Parathyroid adenoma (tissue), 2 donors: ENCODE measurements around the gene ZNF439.
"Not testable (repeated sequence)": the region's sequence is repeated elsewhere in the genome, so short reads cannot be mapped to it uniquely, and the experiment has no call there.

Experiments used
- H2AFZ ChIP-seq: fragments of 300-600 bp; sonication (generic); one replicate; pipeline ENCODE4 v1.7.0; 2017; ENCODE audit warnings: antibody characterized with exemption, mild to moderate bottlenecking
- H3K27ac ChIP-seq: fragments of 300-600 bp; sonication (generic); one replicate; pipeline ENCODE4 v1.7.0; 2017
- H3K27me3 ChIP-seq: fragments of 300-600 bp; sonication (generic); one replicate; pipeline ENCODE4 v1.7.0; 2017; ENCODE audit warnings: low read length; ENCODE audit not compliant: control insufficient read depth, insufficient read depth
- H3K36me3 ChIP-seq: fragments of 300-600 bp; sonication (generic); one replicate; pipeline ENCODE4 v1.7.0; 2017; ENCODE audit warnings: low read length; ENCODE audit not compliant: control insufficient read depth, insufficient read depth
- H3K4me1 ChIP-seq: fragments of 300-600 bp; sonication (generic); one replicate; pipeline ENCODE4 v1.7.0; 2017; ENCODE audit warnings: control low read depth
- H3K4me2 ChIP-seq: fragments of 300-600 bp; sonication (generic); one replicate; pipeline ENCODE4 v1.7.0; 2017; ENCODE audit warnings: low read length
- H3K4me3 ChIP-seq: fragments of 300-600 bp; sonication (generic); one replicate; pipeline ENCODE4 v1.7.0; 2017; ENCODE audit warnings: low read depth, low read length
- H3K79me2 ChIP-seq: fragments of 300-600 bp; sonication (generic); one replicate; pipeline ENCODE4 v1.7.0; 2017; ENCODE audit warnings: control low read depth
- H3K9ac ChIP-seq: fragments of 300-600 bp; sonication (generic); one replicate; pipeline ENCODE4 v1.7.0; 2017; ENCODE audit warnings: mild to moderate bottlenecking
- H3K9me3 ChIP-seq: fragments of 300-600 bp; sonication (generic); one replicate; pipeline ENCODE4 v1.7.0; 2017; ENCODE audit warnings: low read length; ENCODE audit not compliant: control insufficient read depth
- TF ChIP-seq, protein P1 (sequence below): fragments of 300-600 bp; sonication (generic); IDR thresholded peaks from one replicate; pipeline ENCODE4 v1.7.0; 2017; ENCODE audit warnings: antibody characterized with exemption, mild to moderate bottlenecking
- donor health status: primary hyperparathyroidism.

ZNF439 gene

DNA sequence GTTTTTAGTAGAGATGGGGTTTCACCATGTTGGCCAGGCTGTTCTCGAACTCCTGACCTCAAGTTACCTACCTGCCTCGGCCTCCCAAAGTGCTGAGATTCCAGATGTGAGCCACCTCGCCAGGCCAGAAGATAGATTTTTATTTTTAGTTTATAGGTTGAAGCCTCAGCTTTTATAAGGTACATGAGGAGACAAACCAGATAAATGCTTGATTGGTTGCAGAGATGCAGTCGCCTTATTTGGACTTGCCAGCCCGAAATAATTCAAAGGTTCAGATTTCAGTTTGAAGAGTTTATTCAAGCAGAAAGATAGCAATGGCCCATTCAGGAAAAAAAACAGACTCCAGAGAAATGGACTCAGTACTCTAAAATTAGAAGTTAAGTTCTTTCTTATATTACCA is 42.1 kb downstream of the ZNF439 start:
- H3K36me3 ChIP-seq: no peaks in the 10 kb centered on the region
- H3K9me3 ChIP-seq: no peaks in the 10 kb centered on the region
- H3K4me3 ChIP-seq: peak overlapping the region; percentile 85
- no peak overlapping the region for H3K9ac ChIP-seq
- H2AFZ ChIP-seq: no peak overlapping the region
- peaks cover 16% of the 10 kb centered on the region for H3K79me2 ChIP-seq
- H3K4me2 ChIP-seq: peak overlapping the region; percentile 85
- TF ChIP-seq, protein P1, sequence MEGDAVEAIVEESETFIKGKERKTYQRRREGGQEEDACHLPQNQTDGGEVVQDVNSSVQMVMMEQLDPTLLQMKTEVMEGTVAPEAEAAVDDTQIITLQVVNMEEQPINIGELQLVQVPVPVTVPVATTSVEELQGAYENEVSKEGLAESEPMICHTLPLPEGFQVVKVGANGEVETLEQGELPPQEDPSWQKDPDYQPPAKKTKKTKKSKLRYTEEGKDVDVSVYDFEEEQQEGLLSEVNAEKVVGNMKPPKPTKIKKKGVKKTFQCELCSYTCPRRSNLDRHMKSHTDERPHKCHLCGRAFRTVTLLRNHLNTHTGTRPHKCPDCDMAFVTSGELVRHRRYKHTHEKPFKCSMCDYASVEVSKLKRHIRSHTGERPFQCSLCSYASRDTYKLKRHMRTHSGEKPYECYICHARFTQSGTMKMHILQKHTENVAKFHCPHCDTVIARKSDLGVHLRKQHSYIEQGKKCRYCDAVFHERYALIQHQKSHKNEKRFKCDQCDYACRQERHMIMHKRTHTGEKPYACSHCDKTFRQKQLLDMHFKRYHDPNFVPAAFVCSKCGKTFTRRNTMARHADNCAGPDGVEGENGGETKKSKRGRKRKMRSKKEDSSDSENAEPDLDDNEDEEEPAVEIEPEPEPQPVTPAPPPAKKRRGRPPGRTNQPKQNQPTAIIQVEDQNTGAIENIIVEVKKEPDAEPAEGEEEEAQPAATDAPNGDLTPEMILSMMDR: no peak
- H3K4me1 ChIP-seq: peaks cover 45% of the 10 kb centered on the region
- H3K27me3 ChIP-seq: no peaks in the 10 kb centered on the region
- peak overlapping the region; percentile 95 for H3K27ac ChIP-seq

DNA sequence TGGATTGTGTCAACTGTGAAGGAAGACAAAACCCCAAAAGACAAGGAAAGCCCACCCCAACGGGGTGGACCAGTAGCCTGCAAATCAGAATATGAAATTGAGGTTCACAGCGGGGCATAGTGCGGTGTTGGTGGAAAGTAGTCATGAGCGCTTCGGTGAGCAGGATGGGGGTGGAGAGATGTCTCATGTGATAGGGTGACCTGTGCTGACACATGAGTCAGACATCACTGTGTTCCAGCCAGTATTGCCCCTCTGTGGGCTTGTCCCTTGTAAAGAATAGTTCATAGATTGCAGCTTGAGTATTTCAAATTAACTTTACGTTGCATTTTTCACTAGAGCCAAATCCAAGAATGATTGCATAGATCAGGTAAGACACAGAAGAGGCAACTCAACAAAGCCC is 46.3 kb downstream of the ZNF439 start:
- H3K79me2 ChIP-seq: peaks cover 22% of the 10 kb centered on the region
- H3K4me1 ChIP-seq: peaks cover 43% of the 10 kb centered on the region
- TF ChIP-seq, protein P1: no peak
- H3K27me3 ChIP-seq: no peaks in the 10 kb centered on the region
- H3K27ac ChIP-seq: peak overlapping the region; percentile 98
- no peaks in the 10 kb centered on the region for H3K9me3 ChIP-seq
- peak overlapping the region; percentile 60 for H3K4me2 ChIP-seq
- peak overlapping the region; percentile 34 for H2AFZ ChIP-seq
- H3K4me3 ChIP-seq: peak overlapping the region; percentile 44
- H3K36me3 ChIP-seq: no peaks in the 10 kb centered on the region
- no peak overlapping the region for H3K9ac ChIP-seq

DNA sequence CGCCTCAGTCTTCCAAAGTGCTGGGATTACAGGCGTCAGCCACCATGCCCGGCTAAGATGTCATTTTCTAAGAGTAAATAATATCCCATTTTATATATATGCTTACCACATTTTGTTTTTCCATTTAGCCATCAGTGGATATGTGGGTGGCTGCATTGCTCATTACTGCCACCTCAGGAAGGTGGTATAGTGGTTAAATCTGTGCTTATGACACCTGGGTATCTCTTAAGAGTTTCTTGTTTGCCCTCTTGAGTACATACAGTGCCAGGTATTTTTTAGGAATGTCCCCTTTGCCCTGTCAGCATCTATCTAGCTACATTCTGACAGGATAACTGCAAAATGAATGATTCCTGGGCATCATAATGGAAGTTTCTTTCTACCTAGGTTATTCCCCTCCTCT is 53.7 kb downstream of the ZNF439 start:
- Histone ChIP-seq H3K9ac (no peak overlapping the region), H3K4me1 (peaks cover 7% of the 10 kb centered on the region), H3K4me2 (no peak overlapping the region), H3K36me3 (peaks cover 17% of the 10 kb centered on the region), H3K79me2 (peaks cover 40% of the 10 kb centered on the region), H3K27ac (no peak overlapping the region), H3K4me3 (no peak overlapping the region), H3K27me3 (no peaks in the 10 kb centered on the region), H2AFZ (no peak overlapping the region), H3K9me3 (peaks cover 18% of the 10 kb centered on the region)
- TF ChIP-seq, protein P1: no peak

DNA sequence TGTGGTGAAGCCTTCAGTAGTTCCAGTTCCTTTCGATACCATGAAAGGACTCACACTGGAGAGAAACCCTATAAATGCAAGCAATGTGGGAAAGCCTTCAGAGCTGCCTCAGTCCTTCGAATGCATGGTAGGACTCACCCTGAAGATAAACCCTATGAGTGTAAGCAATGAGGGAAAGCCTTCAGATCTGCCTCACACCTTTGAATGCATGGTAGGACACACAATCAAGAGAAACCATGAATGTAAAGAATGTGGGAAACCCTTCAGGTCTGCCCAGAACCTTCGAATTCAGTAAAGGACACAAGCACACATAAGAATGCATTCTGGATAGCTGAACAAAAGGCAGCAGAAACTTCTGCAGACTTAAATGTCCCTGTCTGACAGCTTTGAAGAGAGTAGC is 57.4 kb downstream of the ZNF439 start:
- Histone ChIP-seq H3K4me3 (no peak overlapping the region), H3K79me2 (peaks cover 24% of the 10 kb centered on the region)

DNA sequence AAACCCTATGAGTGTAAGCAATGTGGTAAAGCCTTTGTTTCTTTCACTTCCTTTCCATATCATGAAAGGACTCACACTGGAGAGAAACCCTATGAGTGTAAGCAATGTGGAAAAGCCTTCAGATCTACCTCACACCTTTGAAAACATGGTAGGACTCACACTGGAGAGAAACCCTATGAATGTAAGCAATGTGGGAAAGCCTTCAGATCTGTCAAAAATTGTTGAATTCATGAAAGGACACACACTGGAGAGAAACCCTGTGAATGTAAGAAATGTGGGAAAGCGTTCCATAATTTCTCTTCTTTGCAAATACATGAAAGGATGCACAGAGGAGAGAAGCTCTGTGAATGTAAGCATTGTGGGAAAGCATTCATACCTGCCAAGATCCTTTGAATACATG is 63.4 kb downstream of the ZNF439 start:
- not testable (repeated sequence) for H2AFZ ChIP-seq, H3K9ac ChIP-seq, H3K4me2 ChIP-seq, H3K4me1 ChIP-seq, H3K36me3 ChIP-seq, H3K79me2 ChIP-seq, H3K4me3 ChIP-seq, H3K9me3 ChIP-seq, H3K27ac ChIP-seq, H3K27me3 ChIP-seq

More for the DNA sequence above, 57.4 kb downstream of the ZNF439 start:
- TF ChIP-seq, protein P1: no peak
- Histone ChIP-seq H3K4me1 (peaks cover 7% of the 10 kb centered on the region), H3K36me3 (peaks cover 17% of the 10 kb centered on the region), H3K27ac (no peak overlapping the region), H3K4me2 (no peak overlapping the region), H3K9ac (no peak overlapping the region), H2AFZ (no peak overlapping the region), H3K9me3 (peaks cover 18% of the 10 kb centered on the region), H3K27me3 (no peaks in the 10 kb centered on the region)

DNA sequence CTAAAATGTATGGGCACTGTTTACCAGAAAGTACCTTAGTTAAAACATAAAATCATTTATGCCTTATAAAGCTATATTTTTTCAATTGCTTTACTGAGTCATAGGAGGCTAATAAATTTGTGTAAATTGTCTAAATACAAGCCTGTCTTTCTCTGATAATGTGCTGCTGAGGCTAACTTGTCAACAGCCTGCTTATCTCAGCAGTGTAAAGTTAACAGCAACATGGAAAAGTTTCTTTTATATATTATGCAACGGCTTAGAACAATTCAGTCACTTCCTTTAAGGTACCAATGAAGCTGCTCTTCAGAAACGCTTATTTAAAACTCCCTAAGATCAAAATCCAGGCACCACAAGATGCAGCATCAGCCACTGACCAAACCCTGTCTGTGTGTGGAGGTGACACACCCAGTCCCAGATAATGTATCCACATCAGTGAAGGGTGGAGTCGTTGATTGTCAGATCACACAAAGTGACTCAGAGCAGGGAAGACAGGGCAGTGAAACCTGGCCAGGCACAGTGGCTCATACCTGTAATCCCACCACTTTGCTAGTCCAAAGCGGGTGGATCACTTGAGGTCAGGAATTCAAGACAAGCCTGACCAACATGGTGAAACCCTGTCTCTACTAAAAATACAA is 66.0 kb downstream of the ZNF439 start:
- not testable (repeated sequence) for H3K4me3 ChIP-seq, H3K36me3 ChIP-seq, H3K4me1 ChIP-seq, H2AFZ ChIP-seq, H3K79me2 ChIP-seq, H3K4me2 ChIP-seq, H3K27ac ChIP-seq, H3K9ac ChIP-seq, H3K27me3 ChIP-seq, H3K9me3 ChIP-seq
